MCF 10A (cell line): Measurements from ENCODE around the gene ALS2. TPM values are rescaled to one million over a fixed set of nuclear protein-coding genes. Genes with fewer than 3 reads are reported as not detected.

Experiments
- BruUV-seq: library from RNA; stranded (reverse); fragments of 400-500 nt; replicated peaks from 2 replicates; lab custom pipeline; 2021; lab: Mats Ljungman, UMichigan
- CTCF ChIA-PET: fragments of 300-600 bp; sonication (Branson Sonifier 250); formaldehyde crosslinking; extraction: SDS; loops from one replicate; lab custom pipeline; 2021; ENCODE audit warnings: antibody characterized with exemption, inconsistent platforms; lab: Yijun Ruan, JAX
- POLR2A ChIA-PET: fragments of 300-600, 350-650 bp; sonication (Branson Sonifier 250); formaldehyde crosslinking; extraction: SDS; loops from one replicate; lab custom pipeline; 2020; ENCODE audit warnings: antibody characterized with exemption, inconsistent platforms; lab: Yijun Ruan, JAX
- DNase-seq: peaks from one replicate; pipeline ENCODE4 v3.0.0-alpha.2; 2018; ENCODE audit not compliant: unreplicated experiment
- H3K27ac Mint-ChIP-seq: one replicate; pipeline ENCODE4 v1.8.0; 2022; ENCODE audit warnings: mild to moderate bottlenecking, low read depth, mixed read lengths; ENCODE audit not compliant: unreplicated experiment
- H3K27me3 Mint-ChIP-seq: one replicate; pipeline ENCODE4 v1.8.0; 2022; ENCODE audit warnings: mixed read lengths; ENCODE audit not compliant: insufficient read depth, unreplicated experiment
- H3K36me3 Mint-ChIP-seq: one replicate; pipeline ENCODE4 v1.8.0; 2022; ENCODE audit warnings: mild to moderate bottlenecking, moderate library complexity, mixed read lengths; ENCODE audit not compliant: insufficient read depth, unreplicated experiment
- H3K4me1 Mint-ChIP-seq: one replicate; pipeline ENCODE4 v1.8.0; 2022; ENCODE audit warnings: mixed read lengths; ENCODE audit not compliant: insufficient read depth, unreplicated experiment
- H3K4me3 Mint-ChIP-seq: one replicate; pipeline ENCODE4 v1.8.0; 2022; ENCODE audit warnings: mild to moderate bottlenecking, moderate library complexity, mixed read lengths; ENCODE audit not compliant: unreplicated experiment
- H3K9me3 Mint-ChIP-seq: one replicate; pipeline ENCODE4 v1.8.0; 2022; ENCODE audit warnings: mixed read lengths; ENCODE audit not compliant: unreplicated experiment
- CTCF ChIP-seq: fragments of 200-600 bp; IDR thresholded peaks from one replicate; pipeline ENCODE4 v1.8.0; 2022; ENCODE audit warnings: antibody characterized with exemption, mild to moderate bottlenecking; ENCODE audit not compliant: unreplicated experiment
- intact Hi-C: fragments of 100-400 bp; cut with micrococcal nuclease; formaldehyde crosslinking; loops from 2 replicates; pipeline ENCODE4 v1.14.1; 2022
- total RNA-seq: library from RNA; stranded (reverse); gene quantifications from 2 replicates; pipeline ENCODE4 v1.2.3, GENCODE V29; 2022

The ALS2 gene
- total RNA-seq, 1 experiment from 2014 or later: 14.6 TPM

- peaks cover 71% of the 10 kb centered on the region for H3K36me3 Mint-ChIP-seq
- CTCF ChIA-PET: interaction anchor here (0.7 kb wide), 1 partner anchor 649 kb away, joined by 3 read pairs; no protein-coding TSS in a partner anchor
- POLR2A ChIA-PET: no interaction called here
- H3K27me3 Mint-ChIP-seq: no peaks in the 10 kb centered on the region
- BruUV-seq: no TSS peak
- H3K4me1 Mint-ChIP-seq: no peaks in the 10 kb centered on the region
- H3K4me3 Mint-ChIP-seq: no peak overlapping the region
- H3K9me3 Mint-ChIP-seq: no peaks in the 10 kb centered on the region
- no peak overlapping the region for H3K27ac Mint-ChIP-seq
- no peak for TF ChIP-seq CTCF
- no peak for DNase-seq
- intact Hi-C loops: no loop called here
These were observed 19.6 kb downstream of the ALS2 start for GRCh38 chr2:201761101-201761500.

DNA sequence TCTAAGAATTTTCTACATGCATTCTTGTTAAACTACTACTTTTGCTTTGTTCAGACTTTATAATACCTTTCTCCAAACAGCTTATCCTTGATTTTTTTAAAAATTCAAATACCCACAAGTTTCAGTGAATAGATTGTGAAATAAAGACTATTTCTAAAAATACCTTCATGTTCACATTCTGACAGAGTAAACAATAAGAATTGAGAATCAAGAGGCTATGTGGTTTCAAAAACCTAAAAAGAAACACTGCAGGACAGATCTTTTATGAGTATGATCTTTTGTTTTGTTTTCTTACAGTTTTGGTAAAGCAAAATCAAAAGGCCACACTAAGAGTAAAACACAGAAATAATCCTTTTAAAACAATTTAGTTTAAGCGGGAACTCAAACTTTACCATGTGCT lies 21.2 kb downstream of the ALS2 start:
- BruUV-seq: no TSS peak
- no peak for DNase-seq
- no peak overlapping the region for H3K4me3 Mint-ChIP-seq
- H3K36me3 Mint-ChIP-seq: peaks cover 58% of the 10 kb centered on the region
- no peak overlapping the region for H3K27ac Mint-ChIP-seq
- H3K27me3 Mint-ChIP-seq: no peaks in the 10 kb centered on the region
- ChIA-PET POLR2A (interaction anchor here (0.8 to 1.4 kb wide), 2 partner anchors 17 to 18 kb away, joined by 3 to 4 read pairs; no protein-coding TSS in a partner anchor), CTCF (interaction anchor here (0.6 kb wide), 1 partner anchor 27 kb away, joined by 3 read pairs; no protein-coding TSS in a partner anchor)
- no peak for TF ChIP-seq CTCF
- no peaks in the 10 kb centered on the region for H3K9me3 Mint-ChIP-seq
- intact Hi-C loops: no loop called here
- no peaks in the 10 kb centered on the region for H3K4me1 Mint-ChIP-seq

GRCh38 chr2:201758873-201759272 lies 21.9 kb downstream of the ALS2 start:
- Mint-ChIP-seq H3K36me3 (peaks cover 51% of the 10 kb centered on the region), H3K27me3 (no peaks in the 10 kb centered on the region), H3K27ac (no peak overlapping the region), H3K4me3 (no peak overlapping the region), H3K9me3 (no peaks in the 10 kb centered on the region), H3K4me1 (no peaks in the 10 kb centered on the region)
- intact Hi-C loops: no loop called here
- no peak for TF ChIP-seq CTCF
- no TSS peak for BruUV-seq
- CTCF ChIA-PET: interaction anchor here (0.6 to 1.2 kb wide), 2 partner anchors 27 to 36 kb away, joined by 3 read pairs; no protein-coding TSS in a partner anchor
- no peak for DNase-seq
- POLR2A ChIA-PET: interaction anchor here (1.0 to 1.4 kb wide), 2 partner anchors 18 to 22 kb away, joined by 3 to 6 read pairs; partner anchors contain the start of gene ALS2

DNA sequence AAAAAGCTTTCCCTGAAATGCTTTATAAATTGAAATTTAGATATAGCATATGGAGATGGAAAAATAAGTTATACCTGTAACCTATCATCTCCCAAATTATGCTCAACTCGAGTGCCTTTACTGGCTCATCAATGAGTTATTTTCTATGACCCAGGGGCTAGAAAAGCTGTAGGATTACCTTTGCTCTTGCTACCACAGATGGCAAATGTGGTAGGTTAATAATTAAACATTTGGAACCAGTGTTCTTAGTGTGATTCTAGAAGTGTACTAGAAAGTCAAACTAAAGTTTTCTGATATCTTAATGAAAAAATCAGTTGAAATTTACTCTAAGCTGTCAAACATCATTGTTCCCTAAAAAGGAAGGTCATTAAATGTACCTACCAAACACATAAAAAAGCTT lies 22.5 kb downstream of the ALS2 start:
- no TSS peak for BruUV-seq
- no peak for TF ChIP-seq CTCF
- Mint-ChIP-seq H3K27ac (no peak overlapping the region), H3K27me3 (no peaks in the 10 kb centered on the region), H3K4me3 (no peak overlapping the region), H3K9me3 (no peaks in the 10 kb centered on the region), H3K4me1 (no peaks in the 10 kb centered on the region), H3K36me3 (peaks cover 49% of the 10 kb centered on the region)
- ChIA-PET CTCF (interaction anchor here (0.6 to 1.2 kb wide), 2 partner anchors 13 to 37 kb away, joined by 3 read pairs; no protein-coding TSS in a partner anchor), POLR2A (interaction anchor here (1.0 to 1.4 kb wide), 2 partner anchors 18 to 22 kb away, joined by 3 to 6 read pairs; partner anchors contain the start of gene ALS2)
- no peak for DNase-seq
- intact Hi-C loops: no loop called here
